Activated T-helper 2 cell treated with anti-CD3 and anti-CD28 coated beads, Interferon-gamma antibody, Interleukin-2, Interleukin-4, amounts not matched to agents 10 μg/mL and 5 μg/mL and 100 μg/mL, durations not matched to agents 14 hours and 24 hours and 36 hours (primary cell): ENCODE data around the gene DCK. TPM values are rescaled to one million over a fixed set of nuclear protein-coding genes. Genes with fewer than 3 reads are reported as not detected.
A peak's percentile ranks its signal among the peaks of the same experiment; 100 is the strongest.
"Not testable (repeated sequence)": the region's sequence is repeated elsewhere in the genome, so short reads cannot be mapped to it uniquely, and the experiment has no call there.

ENCODE experiments used
- DNase-seq: peaks from one replicate; pipeline ENCODE4 v3.0.0; 2021; ENCODE audit warnings: low spot score
- H3K27ac Mint-ChIP-seq: one replicate; pipeline ENCODE4 v1.8.0; 2021; ENCODE audit warnings: mixed read lengths
- H3K27me3 Mint-ChIP-seq: one replicate; pipeline ENCODE4 v1.8.0; 2021; ENCODE audit warnings: low read depth, mixed read lengths
- H3K36me3 Mint-ChIP-seq: one replicate; pipeline ENCODE4 v1.8.0; 2021; ENCODE audit warnings: low read depth, mixed read lengths
- H3K4me1 Mint-ChIP-seq: one replicate; pipeline ENCODE4 v1.8.0; 2021; ENCODE audit warnings: low read depth, mixed read lengths
- H3K4me3 Mint-ChIP-seq: one replicate; pipeline ENCODE4 v1.8.0; 2021; ENCODE audit warnings: low read depth, mild to moderate bottlenecking, moderate library complexity, mixed read lengths
- H3K9me3 Mint-ChIP-seq: one replicate; pipeline ENCODE4 v1.8.0; 2021; ENCODE audit warnings: mixed read lengths
- intact Hi-C: fragments of 100-400 bp; cut with micrococcal nuclease; formaldehyde crosslinking; loops from one replicate; pipeline ENCODE4 v1.15.1; 2023
- total RNA-seq: library from RNA; stranded (reverse); gene quantifications from 2 replicates; pipeline ENCODE4 v1.2.3, GENCODE V29; 2022

The DCK gene
- total RNA-seq, 1 donor from 2014 or later: 35.3 TPM

DNA sequence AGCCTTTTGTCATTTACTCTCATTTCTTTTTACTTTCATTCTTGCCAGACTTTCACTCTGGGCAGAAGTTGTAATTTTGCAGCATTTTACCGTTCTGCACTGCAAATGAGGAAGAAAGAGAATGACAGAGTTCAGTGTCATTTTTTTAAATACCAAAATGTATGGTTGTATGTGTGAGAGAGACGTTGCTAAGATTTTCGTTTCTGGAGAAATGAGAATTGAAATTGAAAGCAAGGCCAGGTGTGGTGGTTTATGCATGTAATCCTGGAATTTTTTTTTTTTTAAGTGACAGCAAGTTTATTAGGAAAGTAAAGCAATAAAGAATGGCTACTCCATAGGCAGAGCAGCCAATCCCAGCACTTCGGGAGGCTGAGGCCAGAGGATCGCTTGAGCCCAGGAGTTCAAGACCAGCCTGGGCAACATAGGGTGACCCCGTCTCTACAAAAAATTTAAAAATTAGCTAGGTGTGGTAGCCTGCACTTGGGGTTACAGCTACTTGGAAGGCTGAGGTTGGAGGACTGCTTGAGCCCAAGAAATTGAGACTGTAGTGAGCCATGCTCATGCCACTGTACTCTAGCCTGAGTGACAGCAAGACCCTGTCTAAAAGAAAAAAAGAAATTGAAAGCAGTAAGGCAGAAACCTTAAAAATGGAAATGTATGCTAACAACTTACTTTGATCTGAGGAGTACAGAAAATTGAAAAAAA is 12.9 kb downstream of the DCK start:
- no peak for DNase-seq
- H3K27me3 Mint-ChIP-seq: no peaks in the 10 kb centered on the region
- H3K4me1 Mint-ChIP-seq: peaks cover 68% of the 10 kb centered on the region
- H3K9me3 Mint-ChIP-seq: peaks cover 9% of the 10 kb centered on the region
- H3K4me3 Mint-ChIP-seq: peak overlapping the region; percentile 58
- H3K27ac Mint-ChIP-seq: peak overlapping the region; percentile 82
- H3K36me3 Mint-ChIP-seq: peaks cover 42% of the 10 kb centered on the region
- intact Hi-C loops: loop anchor here (1.0 to 10.0 kb wide), 4 partner anchors 13 to 389 kb away; partner anchors contain the start of genes DCK and UTP3

DNA sequence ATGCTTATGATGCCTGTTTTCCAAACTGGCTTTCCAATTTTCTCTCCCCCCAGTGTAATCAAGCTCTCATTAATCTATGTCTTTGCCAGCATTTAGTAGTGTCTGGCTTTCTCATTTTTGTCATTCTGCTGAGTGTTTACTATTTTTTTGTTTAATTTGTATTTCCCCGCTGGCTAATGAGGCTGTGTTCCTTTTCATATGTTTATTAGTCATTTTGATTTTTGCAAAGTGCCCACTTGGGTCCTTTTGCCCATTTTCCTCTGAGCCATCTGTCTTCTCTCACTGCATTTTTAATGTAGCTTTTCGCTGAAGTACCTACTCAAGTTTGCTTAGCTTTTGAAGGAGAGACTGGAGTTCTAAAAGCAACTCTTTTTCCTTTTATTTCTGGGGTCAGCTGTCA is 14.7 kb downstream of the DCK start:
- Mint-ChIP-seq H3K27ac (no peak overlapping the region), H3K4me1 (peaks cover 53% of the 10 kb centered on the region), H3K36me3 (peaks cover 37% of the 10 kb centered on the region), H3K9me3 (peaks cover 5% of the 10 kb centered on the region), H3K27me3 (no peaks in the 10 kb centered on the region), H3K4me3 (no peak overlapping the region)
- intact Hi-C loops: loop anchor here (5.0 to 10.0 kb wide), 2 partner anchors 273 to 391 kb away; no protein-coding TSS in a partner anchor
- DNase-seq: no peak

DNA sequence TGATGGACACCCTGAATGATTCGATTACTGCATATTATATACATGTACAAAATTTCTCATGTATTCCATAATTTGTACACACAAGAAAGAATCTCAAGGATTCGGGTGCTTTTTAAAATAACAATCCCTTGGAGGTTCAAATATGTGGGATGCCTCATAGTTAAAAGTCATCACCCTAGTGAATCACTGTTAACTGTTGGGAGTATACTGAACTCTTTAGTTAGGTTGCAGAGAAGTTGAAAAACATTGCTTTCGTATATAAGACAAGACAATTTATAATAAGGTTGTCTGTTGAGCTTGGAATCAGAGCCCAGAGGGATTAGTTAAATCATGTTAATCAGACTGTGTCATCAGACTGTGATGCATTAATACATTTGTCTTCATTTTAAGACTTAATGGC is 15.6 kb downstream of the DCK start:
- Mint-ChIP-seq H3K9me3 (peaks cover 14% of the 10 kb centered on the region), H3K27ac (peak overlapping the region; percentile 67), H3K4me3 (no peak overlapping the region), H3K36me3 (peaks cover 37% of the 10 kb centered on the region), H3K27me3 (no peaks in the 10 kb centered on the region), H3K4me1 (peaks cover 45% of the 10 kb centered on the region)
- no peak for DNase-seq
- intact Hi-C loops: loop anchor here (1.0 to 10.0 kb wide), 3 partner anchors 274 to 408 kb away; no protein-coding TSS in a partner anchor

DNA sequence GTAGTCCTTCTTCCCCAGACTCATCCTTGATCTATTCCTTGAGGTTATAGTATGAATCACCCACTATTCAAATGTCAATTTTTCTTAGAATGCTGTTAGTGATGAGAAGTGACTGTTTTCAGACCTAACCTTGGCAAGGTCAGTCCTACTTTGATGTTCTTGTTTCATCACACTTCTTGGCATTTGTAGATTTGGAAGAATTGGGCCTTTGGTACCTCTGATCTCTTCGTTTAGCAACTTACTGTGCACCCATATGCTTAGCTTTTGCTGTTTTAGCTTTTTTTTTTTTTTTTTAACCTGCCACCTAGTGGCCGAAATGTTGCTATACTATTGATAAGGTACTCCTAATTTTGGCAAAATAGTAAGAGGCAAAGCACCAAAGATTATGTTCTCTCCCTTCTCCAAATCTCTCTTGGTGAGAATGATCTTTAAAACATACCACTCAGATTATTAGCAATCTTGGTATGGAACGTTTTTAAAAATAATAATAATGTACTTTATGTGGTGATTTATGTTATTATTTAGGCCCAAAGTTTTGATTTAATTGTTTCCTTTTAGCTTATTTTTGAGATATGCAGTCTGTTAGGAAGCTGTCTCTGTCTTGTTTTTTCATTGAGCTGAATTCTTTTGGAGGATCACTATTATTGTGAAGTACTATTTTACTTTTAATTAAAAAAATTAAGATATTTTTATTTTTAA is 16.6 kb downstream of the DCK start:
- peaks cover 36% of the 10 kb centered on the region for H3K4me1 Mint-ChIP-seq
- intact Hi-C loops: loop anchor here (1.0 to 10.0 kb wide), 3 partner anchors 275 to 409 kb away; no protein-coding TSS in a partner anchor

DNA sequence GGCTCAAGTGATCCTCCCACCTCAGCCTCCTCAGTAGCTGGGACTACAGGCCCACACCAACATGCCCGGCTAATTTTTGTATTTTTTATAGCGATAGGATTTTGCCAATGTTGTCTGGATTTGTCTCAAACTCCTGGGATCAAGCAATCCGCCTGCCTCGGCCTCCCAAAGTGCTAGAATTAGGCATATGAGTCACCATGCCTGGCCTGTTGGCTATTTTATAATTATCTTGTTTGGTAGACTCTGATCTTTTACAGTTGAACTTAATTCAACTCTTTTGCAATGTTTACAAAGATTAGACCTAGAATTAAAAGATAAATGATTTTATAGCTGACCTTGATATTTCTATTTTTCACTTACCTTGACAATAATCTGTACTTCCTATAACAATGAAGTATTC is 18.0 kb downstream of the DCK start:
- peaks cover 55% of the 10 kb centered on the region for H3K36me3 Mint-ChIP-seq
- H3K4me1 Mint-ChIP-seq: peaks cover 31% of the 10 kb centered on the region
- H3K27ac Mint-ChIP-seq: no peak overlapping the region
- H3K27me3 Mint-ChIP-seq: no peaks in the 10 kb centered on the region
- no peak overlapping the region for H3K4me3 Mint-ChIP-seq
- intact Hi-C loops: no loop called here
- no peak for DNase-seq
- peaks cover 34% of the 10 kb centered on the region for H3K9me3 Mint-ChIP-seq

More for the DNA sequence above, 16.6 kb downstream of the DCK start:
- no peak for DNase-seq
- Mint-ChIP-seq H3K27ac (peak overlapping the region; percentile 67), H3K4me3 (no peak overlapping the region), H3K36me3 (peaks cover 45% of the 10 kb centered on the region), H3K27me3 (no peaks in the 10 kb centered on the region), H3K9me3 (peaks cover 23% of the 10 kb centered on the region)

DNA sequence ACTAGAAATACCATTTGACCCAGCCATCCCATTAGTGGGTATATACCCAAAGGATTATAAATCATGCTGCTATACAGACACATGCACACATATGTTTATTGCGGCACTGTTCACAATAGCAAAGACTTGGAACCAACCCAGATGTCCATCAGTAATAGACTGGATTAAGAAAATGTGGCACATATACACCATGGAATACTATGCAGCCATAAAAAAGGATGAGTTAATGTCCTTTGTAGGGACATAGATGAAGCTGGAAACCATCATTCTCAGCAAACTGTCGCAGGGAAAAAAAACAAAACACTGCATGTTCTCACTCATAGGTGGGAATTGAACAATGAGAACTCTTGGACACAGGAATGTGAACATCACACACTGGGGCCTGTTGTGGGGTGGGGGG is 23.9 kb downstream of the DCK start:
- DNase-seq, H3K4me3 Mint-ChIP-seq, intact Hi-C loops, H3K27me3 Mint-ChIP-seq, H3K27ac Mint-ChIP-seq, H3K4me1 Mint-ChIP-seq: not testable (repeated sequence)
- peaks cover 34% of the 10 kb centered on the region for H3K9me3 Mint-ChIP-seq
- peaks cover 57% of the 10 kb centered on the region for H3K36me3 Mint-ChIP-seq

DNA sequence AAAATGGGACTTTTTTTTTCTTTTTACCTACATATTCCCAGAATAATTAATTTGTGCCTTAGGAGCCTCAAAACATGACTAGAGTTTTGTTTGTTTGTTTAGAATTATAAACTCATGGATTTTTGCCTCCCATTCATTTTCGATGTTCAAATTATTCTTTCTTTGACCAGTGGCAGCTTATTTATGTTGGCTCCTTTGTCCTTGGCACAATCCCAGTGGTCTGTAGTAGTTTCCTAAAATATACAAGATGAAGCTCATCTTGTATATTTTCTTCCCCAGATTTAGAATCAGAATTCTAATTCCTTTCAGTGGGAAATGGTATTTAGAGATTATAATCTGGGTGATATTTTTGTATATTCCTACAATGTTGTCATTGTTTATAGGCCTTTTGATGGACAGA is 27.2 kb downstream of the DCK start:
- intact Hi-C loops: no loop called here
- Mint-ChIP-seq H3K4me1 (peaks cover 7% of the 10 kb centered on the region), H3K27ac (no peak overlapping the region), H3K36me3 (peaks cover 48% of the 10 kb centered on the region), H3K4me3 (no peak overlapping the region), H3K27me3 (no peaks in the 10 kb centered on the region), H3K9me3 (peaks cover 5% of the 10 kb centered on the region)
- DNase-seq: no peak

DNA sequence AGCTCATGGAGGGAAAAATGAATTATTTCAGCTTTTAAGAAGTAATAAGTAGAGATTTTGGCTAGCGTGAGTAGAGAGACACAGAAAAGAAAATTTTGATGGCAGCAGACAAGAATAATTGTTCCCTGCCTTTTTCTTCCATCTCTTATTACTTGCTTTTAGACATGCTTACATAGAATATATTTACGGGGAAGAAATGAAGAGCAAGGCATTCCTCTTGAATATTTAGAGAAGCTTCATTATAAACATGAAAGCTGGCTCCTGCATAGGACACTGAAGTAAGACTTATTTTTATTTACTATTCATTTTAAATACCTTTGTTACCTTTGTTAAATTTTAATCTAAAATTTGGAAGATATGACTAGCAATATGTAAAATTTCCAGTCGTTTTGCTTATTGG is 32.2 kb downstream of the DCK start:
- H3K36me3 Mint-ChIP-seq: peaks cover 56% of the 10 kb centered on the region
- H3K4me3 Mint-ChIP-seq: no peak overlapping the region
- intact Hi-C loops: no loop called here
- no peaks in the 10 kb centered on the region for H3K27me3 Mint-ChIP-seq
- no peak overlapping the region for H3K27ac Mint-ChIP-seq
- H3K4me1 Mint-ChIP-seq: peaks cover 7% of the 10 kb centered on the region
- DNase-seq: no peak
- H3K9me3 Mint-ChIP-seq: no peaks in the 10 kb centered on the region

DNA sequence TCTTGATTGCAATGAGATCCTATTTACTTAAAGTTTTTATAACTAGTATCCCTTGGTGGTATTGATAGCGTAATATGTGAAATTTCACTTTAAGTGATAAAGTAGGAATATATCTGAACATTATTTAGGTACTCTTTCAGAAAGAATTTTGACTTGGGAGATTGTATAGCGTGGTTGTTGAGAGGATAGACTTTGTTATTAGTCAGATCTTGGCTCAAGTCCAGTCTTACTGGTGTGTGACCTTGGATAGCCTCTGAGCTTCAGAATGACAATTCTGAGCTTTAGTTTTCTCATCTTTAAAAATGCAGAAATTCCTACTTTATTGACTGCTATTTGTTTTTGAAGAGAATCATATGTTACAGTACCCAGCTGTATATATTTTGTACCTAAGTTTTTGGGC is 32.6 kb downstream of the DCK start:
- Mint-ChIP-seq H3K9me3 (no peaks in the 10 kb centered on the region), H3K27me3 (no peaks in the 10 kb centered on the region), H3K4me1 (peaks cover 7% of the 10 kb centered on the region), H3K4me3 (no peak overlapping the region), H3K36me3 (peaks cover 56% of the 10 kb centered on the region), H3K27ac (no peak overlapping the region)
- intact Hi-C loops: no loop called here
- DNase-seq: no peak

DNA sequence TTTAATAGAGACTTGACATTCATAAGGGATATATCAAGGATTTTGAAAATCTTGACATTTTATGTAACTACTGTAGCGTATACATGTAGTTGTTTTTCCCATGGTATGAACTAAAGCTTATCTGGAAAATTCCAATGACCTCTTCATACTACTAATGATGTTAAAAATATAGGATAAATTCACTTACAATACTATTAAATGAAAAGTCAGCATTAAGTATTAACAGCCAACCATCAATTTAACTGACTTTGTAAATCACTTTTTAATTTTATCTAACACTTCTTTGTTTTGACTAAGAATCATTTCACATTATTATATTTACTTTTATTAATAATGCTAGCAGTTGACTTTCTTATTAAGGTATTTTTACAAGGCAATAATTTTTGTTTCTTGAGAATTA is 34.2 kb downstream of the DCK start:
- intact Hi-C loops: no loop called here
- Mint-ChIP-seq H3K4me3 (no peak overlapping the region), H3K36me3 (peaks cover 50% of the 10 kb centered on the region), H3K4me1 (peaks cover 7% of the 10 kb centered on the region), H3K27me3 (no peaks in the 10 kb centered on the region), H3K9me3 (no peaks in the 10 kb centered on the region), H3K27ac (no peak overlapping the region)
- no peak for DNase-seq

DNA sequence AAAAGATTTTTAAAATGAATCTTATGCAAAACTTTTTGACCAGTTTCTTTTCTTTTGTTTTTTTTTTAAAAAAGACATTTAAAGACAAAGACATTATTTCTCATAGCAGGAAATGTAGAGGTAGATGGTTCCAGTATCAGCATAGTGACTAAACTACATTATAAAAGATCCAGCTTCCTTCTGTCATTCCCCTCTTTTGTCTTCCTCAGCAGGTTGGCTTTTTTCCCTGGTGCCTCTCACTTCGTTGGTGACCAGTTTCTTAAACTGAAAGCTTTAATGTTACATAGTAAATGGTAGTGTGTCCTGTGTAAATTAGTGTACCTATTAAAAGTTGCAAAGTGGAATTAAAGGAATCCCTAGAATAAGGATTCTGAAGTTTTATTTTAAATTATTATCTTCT is 36.1 kb downstream of the DCK start:
- no peak for DNase-seq
- no peak overlapping the region for H3K4me3 Mint-ChIP-seq
- H3K9me3 Mint-ChIP-seq: no peaks in the 10 kb centered on the region
- H3K36me3 Mint-ChIP-seq: peaks cover 35% of the 10 kb centered on the region
- no peaks in the 10 kb centered on the region for H3K27me3 Mint-ChIP-seq
- H3K4me1 Mint-ChIP-seq: peaks cover 4% of the 10 kb centered on the region
- no peak overlapping the region for H3K27ac Mint-ChIP-seq
- intact Hi-C loops: no loop called here

DNA sequence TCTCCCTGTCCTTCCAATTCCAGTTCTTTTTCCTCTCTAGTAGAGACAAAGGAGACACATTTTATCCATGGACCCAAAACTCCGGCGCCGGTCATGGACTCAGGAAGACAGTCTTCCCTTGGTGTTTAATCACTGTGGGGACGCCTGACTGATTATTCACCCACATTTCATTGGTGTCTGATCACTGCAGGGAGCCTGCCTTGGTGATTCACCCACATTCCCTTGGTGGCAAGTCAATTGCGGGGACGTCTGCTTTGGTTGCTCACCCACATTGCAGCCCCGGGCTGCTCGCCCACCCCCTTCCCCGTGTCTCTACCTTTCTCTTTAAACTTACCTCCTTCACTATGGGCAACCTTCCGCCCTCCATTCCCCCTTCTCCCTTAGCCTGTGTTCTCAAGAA is 38.7 kb downstream of the DCK start:
- intact Hi-C loops, H3K4me3 Mint-ChIP-seq, H3K27me3 Mint-ChIP-seq, H3K9me3 Mint-ChIP-seq, DNase-seq, H3K27ac Mint-ChIP-seq, H3K4me1 Mint-ChIP-seq: not testable (repeated sequence)
- H3K36me3 Mint-ChIP-seq: peaks cover 18% of the 10 kb centered on the region

DNA sequence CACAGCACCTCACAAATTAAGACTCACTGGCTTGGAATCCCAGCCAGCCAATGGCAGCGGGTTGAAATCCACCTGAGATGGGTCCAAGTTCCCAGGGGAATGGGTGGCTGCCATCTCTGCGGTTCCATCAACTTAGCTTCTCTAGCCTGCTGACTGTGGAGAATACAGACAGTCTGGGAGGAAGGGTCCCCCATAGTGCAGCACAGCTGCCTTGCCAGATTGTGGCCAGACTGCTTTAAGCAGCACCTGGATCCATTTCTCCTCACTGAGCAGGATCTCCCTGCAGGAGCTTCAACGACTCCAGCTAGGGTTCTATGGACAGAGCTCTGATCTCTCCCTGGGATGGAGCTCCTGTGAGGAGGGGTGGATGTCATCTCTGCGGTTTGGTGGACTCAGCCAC is 51.8 kb downstream of the DCK start:
- Mint-ChIP-seq H3K4me3 (no peak overlapping the region), H3K36me3 (peaks cover 34% of the 10 kb centered on the region), H3K27ac (no peak overlapping the region), H3K9me3 (peaks cover 8% of the 10 kb centered on the region), H3K27me3 (no peaks in the 10 kb centered on the region), H3K4me1 (peaks cover 3% of the 10 kb centered on the region)
- no peak for DNase-seq
- intact Hi-C loops: no loop called here
